Measurements from ENCODE around the gene PTPRN2. TPM values are rescaled to one million over a fixed set of nuclear protein-coding genes. Genes with fewer than 3 reads are reported as not detected.

The PTPRN2 gene
- total RNA-seq, 1 experiment from 2014 or later = 1.1 TPM

GRCh38 chr7:157817433-157817832 lies 770.2 kb downstream of the PTPRN2 start:
- POLR2A ChIA-PET = no interaction called here
- in situ Hi-C loops (cut with HindIII; ENCODE audit: low pct_unique_long_range_greater_than_20kb, low sequenced_read_pairs) (no loop called here), intact Hi-C loops (cut with micrococcal nuclease; ENCODE audit: unreplicated experiment) (no loop called here)
- no peaks in the 10 kb centered on the region for H3K4me1 ChIP-seq (ENCODE audit: control insufficient read depth, insufficient read depth, low read length)
- no peak overlapping the region for H3K27ac ChIP-seq (ENCODE audit: low read length)
- CTCF ChIA-PET = no interaction called here
- no peaks in the 10 kb centered on the region for H3K9me3 ChIP-seq (ENCODE audit: control insufficient read depth, insufficient read depth, low read depth, low read length)
- no peaks in the 10 kb centered on the region for H3K36me3 ChIP-seq (ENCODE audit: control insufficient read depth, insufficient read depth, low read length)
- TF ChIP-seq POLR2AphosphoS5 (IDR thresholded peaks at IDR 0.05; ENCODE audit: low read depth, low read length) (no peak), REST (IDR thresholded peaks at IDR 0.05; ENCODE audit: insufficient read depth in 1 of 2, low read depth in 2 of 2, low read length in 1 of 2) (no peak), SIN3A (IDR thresholded peaks at IDR 0.05; ENCODE audit: borderline replicate concordance, insufficient read depth, low read depth, low read length) (no peak), TCF7L2 (IDR thresholded peaks at IDR 0.05; ENCODE audit: low read depth, low read length) (no peak), CTCF (IDR thresholded peaks at IDR 0.05) (no peak)
- no TSS peak for BruUV-seq (replicated peaks)
- H3K27me3 ChIP-seq (ENCODE audit: control insufficient read depth, insufficient read depth, low read length) = no peaks in the 10 kb centered on the region
- DNase-seq (ENCODE audit: low read depth, low spot score) = no peak
- ATAC-seq = no peak
- H3K4me3 ChIP-seq (ENCODE audit: low read depth in 2 of 2, low read length in 2 of 2) = no peak overlapping the region

GRCh38 chr7:157816526-157817250 lies 770.9 kb downstream of the PTPRN2 start:
- no TSS peak for BruUV-seq (replicated peaks)
- in situ Hi-C loops (cut with HindIII; ENCODE audit: low pct_unique_long_range_greater_than_20kb, low sequenced_read_pairs) (no loop called here), intact Hi-C loops (cut with micrococcal nuclease; ENCODE audit: unreplicated experiment) (no loop called here)
- Histone ChIP-seq H3K9me3 (ENCODE audit: control insufficient read depth, insufficient read depth, low read depth, low read length) (no peaks in the 10 kb centered on the region), H3K27me3 (ENCODE audit: control insufficient read depth, insufficient read depth, low read length) (no peaks in the 10 kb centered on the region), H3K36me3 (ENCODE audit: control insufficient read depth, insufficient read depth, low read length) (no peaks in the 10 kb centered on the region), H3K4me3 (ENCODE audit: low read depth in 2 of 2, low read length in 2 of 2) (no peak overlapping the region), H3K27ac (ENCODE audit: low read length) (no peak overlapping the region), H3K4me1 (ENCODE audit: control insufficient read depth, insufficient read depth, low read length) (no peaks in the 10 kb centered on the region)
- POLR2A ChIA-PET = no interaction called here
- DNase-seq (ENCODE audit: low read depth, low spot score) (no peak), ATAC-seq (no peak)
- TF ChIP-seq POLR2AphosphoS5 (IDR thresholded peaks at IDR 0.05; ENCODE audit: low read depth, low read length) (no peak), REST (IDR thresholded peaks at IDR 0.05; ENCODE audit: insufficient read depth in 1 of 2, low read depth in 2 of 2, low read length in 1 of 2) (no peak), CTCF (IDR thresholded peaks at IDR 0.05) (no peak), SIN3A (IDR thresholded peaks at IDR 0.05; ENCODE audit: borderline replicate concordance, insufficient read depth, low read depth, low read length) (no peak), TCF7L2 (IDR thresholded peaks at IDR 0.05; ENCODE audit: low read depth, low read length) (no peak)
- CTCF ChIA-PET = no interaction called here
